Stimulated activated naive B cell treated with anti-CD40 and anti-IgM and Interleukin-4, amounts not matched to agents 10 μg/mL and 1 μg/mL and 100 μg/mL, for 72 hours (primary cell): ENCODE results near the gene EGFL8.

Experiments
- ATAC-seq, 2 donors: fragments of 150-1000 bp; cut with Tn5 transposase; replicated peaks; 2 replicates each; pipeline ENCODE4 v1.10.0; 2021; ENCODE audit warnings: moderate library complexity in 1 of 2
- DNase-seq: peaks from one replicate; pipeline ENCODE4 v3.0.0; 2021
- H3K27ac Mint-ChIP-seq: one replicate; pipeline ENCODE4 v1.8.0; 2022; ENCODE audit warnings: mild to moderate bottlenecking, mixed read lengths
- H3K27me3 Mint-ChIP-seq, 2 donors: one replicate each; pipeline ENCODE4 v1.8.0; 2022; ENCODE audit warnings: mixed read lengths in 2 of 2
- H3K36me3 Mint-ChIP-seq, 2 donors: one replicate each; pipeline ENCODE4 v1.8.0; 2022; ENCODE audit warnings: mixed read lengths in 2 of 2, mild to moderate bottlenecking in 1 of 2
- H3K4me1 Mint-ChIP-seq, 2 donors: one replicate each; pipeline ENCODE4 v1.8.0; 2022; ENCODE audit warnings: mixed read lengths in 2 of 2, mild to moderate bottlenecking in 1 of 2
- H3K4me3 Mint-ChIP-seq, 2 donors: one replicate each; pipeline ENCODE4 v1.8.0; 2022; ENCODE audit warnings: mild to moderate bottlenecking in 2 of 2, mixed read lengths in 2 of 2, moderate library complexity in 1 of 2
- H3K9me3 Mint-ChIP-seq, 2 donors: one replicate each; pipeline ENCODE4 v1.8.0; 2022; ENCODE audit warnings: mixed read lengths in 2 of 2, mild to moderate bottlenecking in 1 of 2

The EGFL8 gene

DNA sequence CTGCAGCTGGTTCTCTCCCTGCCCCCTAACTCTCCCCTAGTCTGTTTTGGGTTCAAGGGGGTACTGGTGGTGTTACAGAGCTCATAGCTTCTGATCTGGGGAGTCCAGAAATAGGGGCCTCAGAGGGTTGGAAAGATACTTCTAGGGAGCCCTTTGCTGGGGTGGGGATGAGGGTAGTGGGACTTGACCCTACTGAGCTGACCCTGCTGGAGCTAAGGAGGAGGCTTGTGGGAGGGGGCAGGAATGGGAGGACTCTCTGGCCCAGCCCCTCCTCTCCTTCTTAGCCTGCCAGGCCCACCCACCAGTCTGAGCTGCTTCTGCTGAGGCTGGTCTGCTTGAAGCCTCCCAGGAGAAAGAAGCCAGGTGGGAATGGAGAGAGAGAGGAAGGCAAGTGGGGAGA is at the start of gene EGFL8:
TSS of gene EGFL8 (plus strand) at position 301 of the 400 bp plus-strand sequence. CDS start 1,571 bp downstream, outside the sequence.
- ATAC-seq (no peak), DNase-seq (no peak)
- Mint-ChIP-seq H3K36me3 (peaks cover 26 to 42% of the 10 kb centered on the region in 2 donors), H3K9me3 (no peaks in the 10 kb centered on the region), H3K27me3 (no peaks in the 10 kb centered on the region), H3K4me1 (peaks cover 8 to 18% of the 10 kb centered on the region in 2 donors), H3K27ac (no peak within 1 kb of the TSS), H3K4me3 (no peak within 1 kb of the TSS)

DNA sequence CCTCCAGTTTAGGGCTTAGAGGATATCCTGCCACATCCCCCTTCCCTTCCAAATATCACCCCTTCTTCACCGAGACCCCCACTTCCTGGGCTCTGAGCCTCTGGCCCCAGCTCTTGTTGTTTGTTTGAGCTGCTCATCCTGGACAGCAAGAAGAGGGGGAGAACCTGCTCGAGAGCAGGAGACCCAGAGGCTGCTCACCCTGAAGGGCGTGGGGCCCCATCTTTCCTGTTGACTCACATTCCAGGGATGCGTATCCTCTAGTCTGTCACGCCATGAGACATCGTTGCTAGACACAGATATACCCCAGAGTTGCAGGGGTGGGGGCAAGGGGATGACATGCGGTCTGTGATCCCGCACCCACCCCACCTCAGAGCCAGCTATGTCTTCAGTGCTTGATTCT is 49.6 kb upstream of the EGFL8 start:
- Mint-ChIP-seq H3K4me1 (peaks cover 22 to 32% of the 10 kb centered on the region in 2 donors), H3K27me3 (peaks cover 0 to under 1% of the 10 kb centered on the region in 2 donors), H3K36me3 (peaks cover 38 to 70% of the 10 kb centered on the region in 2 donors), H3K27ac (no peak overlapping the region), H3K9me3 (no peaks in the 10 kb centered on the region), H3K4me3 (no peak overlapping the region)
- DNase-seq (no peak), ATAC-seq (no peak)

DNA sequence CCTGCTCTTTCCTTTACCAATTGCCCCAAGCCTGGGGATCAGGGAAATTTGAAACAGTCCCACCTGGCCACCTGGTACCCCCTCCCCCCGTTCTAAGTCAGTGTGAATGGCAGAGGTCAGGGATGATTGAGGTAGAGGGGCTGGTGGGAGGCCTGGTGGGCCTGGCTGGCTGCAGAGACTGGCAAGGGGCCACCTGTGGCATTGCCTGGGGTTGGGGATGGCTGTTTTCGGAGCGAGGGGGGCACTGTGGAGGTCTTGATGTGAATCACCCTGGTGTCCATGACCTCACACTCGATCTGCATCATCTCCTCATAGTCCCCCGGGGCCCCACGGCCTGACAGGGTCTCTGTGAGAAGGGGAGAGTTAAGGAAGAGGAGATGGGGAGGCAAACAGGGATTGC is 48.8 kb upstream of the EGFL8 start:
- H3K36me3 Mint-ChIP-seq: peaks cover 43 to 75% of the 10 kb centered on the region in 2 donors
- H3K4me3 Mint-ChIP-seq: no peak overlapping the region
- H3K27me3 Mint-ChIP-seq: no peaks in the 10 kb centered on the region
- H3K27ac Mint-ChIP-seq: peak overlapping the region; percentile 2
- H3K9me3 Mint-ChIP-seq: no peaks in the 10 kb centered on the region
- ATAC-seq: no peak
- peaks cover 20 to 29% of the 10 kb centered on the region in 2 donors for H3K4me1 Mint-ChIP-seq
- no peak for DNase-seq

DNA sequence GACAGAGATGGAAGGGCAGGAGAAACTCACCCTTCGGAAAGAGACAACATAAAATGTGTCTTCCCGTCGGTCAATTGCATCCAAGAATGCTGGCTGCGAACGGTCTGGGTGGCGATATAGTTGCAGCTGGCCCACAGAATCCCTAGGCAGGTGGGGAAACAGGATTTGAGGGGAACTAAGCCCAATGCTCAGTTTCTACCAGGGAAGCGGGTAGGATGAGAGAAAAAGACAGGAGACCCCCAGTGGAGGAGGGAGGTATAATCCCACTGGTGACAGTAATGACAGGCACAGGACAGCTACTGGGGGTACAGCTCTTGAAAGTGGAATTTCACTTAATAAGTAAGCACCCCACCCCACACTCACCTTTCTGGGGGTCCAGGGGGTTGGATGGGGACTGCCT is 47.7 kb upstream of the EGFL8 start:
- H3K27me3 Mint-ChIP-seq: no peaks in the 10 kb centered on the region
- peaks cover 20 to 29% of the 10 kb centered on the region in 2 donors for H3K4me1 Mint-ChIP-seq
- no peak overlapping the region for H3K4me3 Mint-ChIP-seq
- no peak overlapping the region for H3K27ac Mint-ChIP-seq
- H3K9me3 Mint-ChIP-seq: no peaks in the 10 kb centered on the region
- H3K36me3 Mint-ChIP-seq: peaks cover 46 to 75% of the 10 kb centered on the region in 2 donors
- peak; percentile 41 to 52 for ATAC-seq
- no peak for DNase-seq

DNA sequence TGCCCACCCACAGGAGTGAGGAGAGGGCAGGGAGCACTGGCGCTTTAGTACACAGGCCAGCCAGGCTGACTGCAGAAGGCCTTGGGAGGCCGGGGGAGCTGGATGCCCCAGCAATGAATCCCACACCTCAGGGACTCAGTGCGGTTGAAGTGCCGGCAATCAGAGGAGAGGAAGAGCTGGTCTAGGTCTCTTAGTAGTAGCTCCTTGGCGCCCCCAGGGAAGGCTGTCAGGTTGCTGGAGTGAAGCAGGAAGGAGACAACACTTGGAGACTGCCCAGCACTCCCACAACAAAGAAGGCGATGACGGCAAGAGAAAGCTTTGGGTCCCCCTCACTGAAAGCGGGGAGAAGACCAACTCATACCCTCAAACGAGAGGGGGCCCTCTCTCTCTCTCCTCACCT is 46.9 kb upstream of the EGFL8 start:
- Mint-ChIP-seq H3K4me3 (no peak overlapping the region), H3K27me3 (no peaks in the 10 kb centered on the region), H3K36me3 (peaks cover 51 to 74% of the 10 kb centered on the region in 2 donors), H3K27ac (no peak overlapping the region), H3K9me3 (no peaks in the 10 kb centered on the region), H3K4me1 (peaks cover 20 to 29% of the 10 kb centered on the region in 2 donors)
- DNase-seq (no peak), ATAC-seq (no peak)

DNA sequence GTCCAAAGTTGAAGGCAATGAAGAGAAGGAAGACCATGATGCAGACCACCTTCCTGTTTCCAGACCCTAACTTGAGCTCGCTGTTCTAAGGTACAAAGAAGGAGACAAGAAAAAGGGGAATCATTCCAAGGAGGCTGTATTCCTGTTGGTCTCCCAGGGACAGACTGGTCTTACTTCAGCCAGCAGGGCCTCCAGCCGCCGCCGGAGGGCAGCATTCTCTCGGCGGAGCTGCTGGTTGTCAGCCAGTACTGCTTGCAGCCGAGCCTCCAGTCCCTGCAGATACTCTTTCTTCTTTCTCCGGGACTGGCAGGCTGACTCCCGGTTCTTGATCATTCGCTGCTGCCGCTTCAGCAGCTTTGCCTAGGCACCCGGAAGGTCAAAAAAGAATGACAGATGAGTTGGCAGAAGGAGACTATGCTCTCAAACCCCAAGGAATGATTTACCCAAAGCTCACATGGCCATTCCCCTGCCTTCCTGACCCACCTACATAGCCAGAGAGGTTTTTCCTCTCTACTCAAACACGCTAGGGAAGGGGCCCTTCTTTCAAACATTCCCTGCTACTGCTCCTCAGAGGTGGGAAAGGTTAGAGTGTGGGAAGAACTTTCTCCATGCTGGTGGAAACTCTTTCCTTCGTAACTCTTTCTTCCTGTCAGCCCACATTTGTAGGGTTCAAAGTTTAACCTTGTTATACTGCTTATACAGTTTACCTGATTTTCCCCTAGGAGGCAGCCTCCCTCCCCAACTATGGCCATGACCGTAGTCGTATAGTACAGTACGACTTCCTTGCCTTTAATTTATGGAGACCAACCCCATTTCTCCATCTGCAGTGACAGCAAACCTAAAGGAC is 45.4 kb upstream of the EGFL8 start:
- H3K4me3 Mint-ChIP-seq: no peak overlapping the region
- DNase-seq (peak; percentile 51), ATAC-seq (peak; percentile 93 to 95)
- peaks cover 53 to 65% of the 10 kb centered on the region in 2 donors for H3K36me3 Mint-ChIP-seq
- no peaks in the 10 kb centered on the region for H3K9me3 Mint-ChIP-seq
- H3K27ac Mint-ChIP-seq: no peak overlapping the region
- H3K4me1 Mint-ChIP-seq: peaks cover 16 to 27% of the 10 kb centered on the region in 2 donors
- no peaks in the 10 kb centered on the region for H3K27me3 Mint-ChIP-seq

DNA sequence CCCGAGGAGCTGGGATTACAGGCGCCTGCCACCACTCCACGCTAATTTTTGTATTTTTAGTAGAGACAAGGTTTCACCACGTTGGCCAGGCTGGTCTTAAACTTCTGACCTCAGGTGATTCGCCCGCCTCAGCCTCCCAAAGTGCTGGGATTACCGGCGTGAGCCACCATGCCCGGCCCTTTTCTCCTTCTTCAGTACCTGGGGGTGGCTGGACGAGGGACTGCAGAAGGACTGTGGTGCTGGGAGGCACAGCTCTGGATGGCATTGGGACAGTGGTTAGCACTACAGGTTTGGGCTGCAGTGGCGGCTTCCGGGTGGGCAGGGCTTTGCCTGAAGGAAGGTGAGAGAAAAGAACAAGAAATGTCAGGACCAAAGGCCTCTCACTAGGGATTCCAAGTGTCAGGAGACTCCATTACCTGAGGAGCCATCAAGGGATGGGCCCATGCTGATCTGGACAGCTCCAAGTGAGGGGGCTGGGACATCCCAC is 43.8 kb upstream of the EGFL8 start:
- ATAC-seq (no peak), DNase-seq (no peak)
- Mint-ChIP-seq H3K4me3 (no peak overlapping the region), H3K27ac (no peak overlapping the region), H3K27me3 (no peaks in the 10 kb centered on the region), H3K36me3 (peaks cover 51 to 61% of the 10 kb centered on the region in 2 donors), H3K9me3 (no peaks in the 10 kb centered on the region), H3K4me1 (peaks cover 16 to 36% of the 10 kb centered on the region in 2 donors)

DNA sequence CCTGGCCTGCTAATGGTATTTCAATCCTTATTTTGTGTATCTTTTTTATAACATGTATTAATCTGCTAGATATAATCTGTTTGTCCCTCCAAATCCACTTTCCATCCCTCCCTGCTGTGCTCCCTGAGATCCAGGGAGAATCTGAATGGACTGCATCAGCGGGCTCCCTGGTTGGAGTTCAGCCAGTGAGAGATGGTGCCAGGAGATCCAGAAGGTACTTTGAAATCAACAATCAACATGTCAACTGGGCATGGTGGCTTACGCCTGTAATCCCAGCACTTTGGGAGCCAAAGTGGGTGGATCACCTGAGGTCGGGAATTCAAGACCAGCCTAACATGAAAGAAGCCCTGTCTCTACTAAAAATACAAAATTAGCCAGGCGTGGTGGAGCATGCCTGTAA is 40.7 kb upstream of the EGFL8 start:
- H3K4me1 Mint-ChIP-seq: peaks cover 24 to 54% of the 10 kb centered on the region in 2 donors
- ATAC-seq (no peak), DNase-seq (no peak)
- no peaks in the 10 kb centered on the region for H3K27me3 Mint-ChIP-seq
- H3K9me3 Mint-ChIP-seq: no peaks in the 10 kb centered on the region
- no peak overlapping the region for H3K4me3 Mint-ChIP-seq
- no peak overlapping the region for H3K27ac Mint-ChIP-seq
- H3K36me3 Mint-ChIP-seq: peaks cover 54 to 55% of the 10 kb centered on the region in 2 donors

DNA sequence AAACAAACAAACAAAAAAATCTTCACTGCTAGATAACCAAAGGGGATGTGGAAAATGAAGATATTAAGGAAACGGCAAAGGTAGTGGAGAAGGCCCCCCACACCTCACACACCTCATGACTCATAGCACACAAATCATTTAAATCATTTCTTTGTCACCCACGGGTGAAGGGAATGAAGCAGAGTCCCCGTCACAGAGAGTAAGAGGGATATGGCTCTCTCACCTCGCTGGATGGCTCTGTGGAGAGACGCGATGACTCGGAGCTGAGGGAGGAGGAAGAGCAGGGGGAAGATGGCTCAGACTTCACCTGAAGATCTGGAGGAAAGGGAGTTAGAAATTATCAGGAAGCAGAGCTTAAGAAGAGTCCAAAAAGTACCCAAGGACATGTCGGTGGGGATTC is 37.5 kb upstream of the EGFL8 start:
- Mint-ChIP-seq H3K27me3 (no peaks in the 10 kb centered on the region), H3K9me3 (no peaks in the 10 kb centered on the region), H3K4me1 (peaks cover 24 to 63% of the 10 kb centered on the region in 2 donors), H3K27ac (peak overlapping the region; percentile 99), H3K36me3 (peaks cover 28 to 32% of the 10 kb centered on the region in 2 donors), H3K4me3 (peak overlapping the region; percentile 98 to 99)
- no peak for DNase-seq
- ATAC-seq: no peak

DNA sequence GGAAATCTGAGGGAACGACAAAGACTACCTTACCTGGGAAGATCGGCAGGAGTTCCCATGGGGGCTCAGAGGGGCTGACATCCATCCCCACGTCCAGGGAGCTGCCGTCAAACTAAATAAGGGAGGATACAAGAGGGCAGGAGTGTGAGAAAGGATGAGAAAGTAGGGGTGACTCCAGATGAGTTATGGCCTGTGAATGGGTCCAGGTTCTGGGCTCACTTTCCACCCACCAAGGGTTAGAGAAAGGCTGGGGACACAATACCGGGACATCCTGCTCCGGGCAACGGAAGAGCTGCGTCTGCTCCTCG is 37.0 kb upstream of the EGFL8 start:
- Mint-ChIP-seq H3K4me3 (peak overlapping the region; percentile 98 to 99), H3K9me3 (no peaks in the 10 kb centered on the region)
- no peak for DNase-seq

DNA sequence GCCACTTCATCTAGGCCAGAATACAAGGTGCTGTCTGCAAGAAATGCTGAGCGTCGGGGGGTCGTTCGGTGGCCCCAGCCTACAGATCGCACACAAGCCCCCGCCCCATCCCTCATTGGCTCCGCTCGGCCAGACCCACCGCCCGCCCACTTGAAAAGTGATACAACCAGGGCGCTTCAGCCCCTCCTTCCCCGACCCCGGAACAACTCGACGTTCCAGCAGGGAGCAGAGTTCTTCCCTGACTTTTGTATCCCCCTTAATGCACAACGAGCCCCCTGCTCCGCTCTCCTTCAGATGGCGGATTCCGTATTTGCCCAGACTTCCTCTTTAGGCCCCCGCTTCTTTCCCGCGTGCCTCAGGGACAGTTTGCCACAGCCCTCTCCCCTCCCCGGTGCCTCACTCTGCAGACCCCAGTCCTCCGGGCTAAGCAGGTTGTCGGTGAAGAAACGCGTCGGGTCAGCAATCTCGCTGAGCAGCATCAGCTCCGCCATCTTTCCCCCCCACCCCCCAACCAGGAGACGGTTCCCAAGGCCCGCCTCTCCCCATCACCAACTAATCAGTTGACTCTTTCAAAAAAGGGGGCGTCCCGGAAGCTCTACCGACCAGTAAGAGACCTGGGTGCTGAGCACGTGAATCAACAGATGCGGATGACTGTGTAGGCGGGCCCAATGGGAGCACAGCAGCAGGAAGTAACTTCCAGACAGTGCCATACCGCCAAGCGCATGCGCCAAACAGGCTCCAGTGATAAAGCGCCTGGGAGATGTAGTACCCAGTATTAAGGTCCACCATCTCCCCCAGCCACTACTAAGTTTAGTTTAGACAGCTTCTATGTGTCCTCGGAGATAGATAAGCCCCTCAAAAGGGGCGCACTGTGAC is 36.4 kb upstream of the EGFL8 start, which contains the start of gene ATF6B:
TSS of gene ATF6B (minus strand) at position 530 of the 876 bp plus-strand sequence. CDS start at position 491, 39 bp downstream.
- H3K4me3 Mint-ChIP-seq: peak within 1 kb of the TSS; percentile 98 to 99
- H3K36me3 Mint-ChIP-seq: peaks cover 22 to 26% of the 10 kb centered on the region in 2 donors
- peak within 1 kb of the TSS; percentile 99 for H3K27ac Mint-ChIP-seq
- no peaks in the 10 kb centered on the region for H3K9me3 Mint-ChIP-seq
- H3K27me3 Mint-ChIP-seq: no peaks in the 10 kb centered on the region
- peak; percentile 90 to 92 for ATAC-seq
- peak; percentile 96 for DNase-seq
- H3K4me1 Mint-ChIP-seq: peaks cover 24 to 63% of the 10 kb centered on the region in 2 donors

More for the DNA sequence above, 37.0 kb upstream of the EGFL8 start:
- peaks cover 24 to 29% of the 10 kb centered on the region in 2 donors for H3K36me3 Mint-ChIP-seq
- H3K27ac Mint-ChIP-seq: peak overlapping the region; percentile 99
- H3K4me1 Mint-ChIP-seq: peaks cover 24 to 63% of the 10 kb centered on the region in 2 donors
- no peak for ATAC-seq
- no peaks in the 10 kb centered on the region for H3K27me3 Mint-ChIP-seq

DNA sequence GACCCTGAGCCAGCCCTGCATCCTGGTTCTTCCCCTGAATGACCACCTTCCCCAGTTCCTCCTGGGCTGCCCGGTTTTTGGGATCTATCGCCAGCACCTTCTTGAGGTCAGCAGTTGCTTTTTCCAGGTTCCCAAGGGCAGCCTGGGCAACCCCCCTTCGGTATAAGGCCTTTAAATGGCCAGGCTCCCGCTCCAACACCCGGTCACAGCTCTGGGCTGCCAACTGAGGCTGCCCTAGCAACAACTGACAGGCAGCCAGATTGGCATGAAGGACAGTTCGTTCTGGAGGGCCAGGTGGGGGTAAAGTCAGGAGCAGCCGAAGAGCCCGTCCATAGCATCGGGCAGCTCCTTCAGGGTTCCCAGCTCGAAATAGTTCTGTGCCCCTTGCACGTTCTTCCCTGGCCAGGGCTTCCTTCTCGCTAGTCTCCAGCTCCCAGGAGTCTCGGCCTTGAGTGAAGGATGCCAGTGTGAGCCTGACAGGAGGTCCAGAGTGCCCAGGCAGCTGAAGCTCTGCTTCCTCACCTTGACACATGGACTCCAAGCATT is 35.6 kb upstream of the EGFL8 start:
- Mint-ChIP-seq H3K36me3 (peaks cover 22 to 26% of the 10 kb centered on the region in 2 donors), H3K9me3 (no peaks in the 10 kb centered on the region), H3K27me3 (peaks cover under 1 to 5% of the 10 kb centered on the region in 2 donors), H3K4me3 (peak overlapping the region; percentile 98 to 99), H3K4me1 (peaks cover 24 to 58% of the 10 kb centered on the region in 2 donors), H3K27ac (peak overlapping the region; percentile 99)
- DNase-seq (no peak), ATAC-seq (no peak)

DNA sequence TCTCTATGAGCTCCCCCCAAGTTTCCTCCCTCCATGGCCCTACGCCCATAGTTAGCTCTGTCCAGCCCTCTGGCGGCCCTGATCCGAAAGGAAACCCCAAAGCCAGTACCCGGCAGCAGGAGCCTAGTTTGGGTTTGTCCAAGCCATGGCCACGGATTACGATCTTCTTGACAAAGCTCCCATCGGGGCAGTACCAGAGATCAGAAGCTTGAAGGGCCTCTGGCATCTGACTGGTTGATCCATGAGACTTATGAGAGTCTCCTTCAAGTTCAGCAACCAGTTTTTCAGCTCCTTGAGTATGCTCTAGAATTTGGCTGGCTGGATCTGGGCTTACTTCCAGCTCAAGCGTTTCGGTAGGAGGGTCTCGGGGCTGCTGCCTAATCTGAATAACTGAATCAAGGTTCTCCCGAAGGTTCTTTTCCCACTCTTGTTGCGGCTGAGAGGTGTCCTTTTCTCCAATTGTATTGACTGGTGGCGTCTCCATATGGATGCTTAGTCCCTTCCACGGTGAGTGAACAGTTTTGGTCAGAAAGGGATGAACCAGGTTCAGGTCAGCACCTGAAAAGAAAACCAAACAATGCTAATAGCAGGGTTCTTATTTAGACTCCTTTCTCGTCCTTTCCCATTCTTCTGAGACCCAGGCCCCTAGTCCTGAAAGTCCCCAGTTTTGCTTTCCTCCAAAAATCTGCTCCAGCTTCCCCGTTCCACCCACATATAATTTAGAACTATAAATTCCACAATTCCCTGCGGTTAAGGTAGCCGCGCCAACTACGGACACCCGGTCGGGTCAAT is 34.9 kb upstream of the EGFL8 start:
- Mint-ChIP-seq H3K9me3 (no peaks in the 10 kb centered on the region), H3K4me1 (peaks cover 20 to 51% of the 10 kb centered on the region in 2 donors), H3K27me3 (peaks cover 4 to 8% of the 10 kb centered on the region in 2 donors), H3K4me3 (peak overlapping the region; percentile 91 to 99), H3K36me3 (peaks cover 16 to 20% of the 10 kb centered on the region in 2 donors), H3K27ac (peak overlapping the region; percentile 95)
- DNase-seq (no peak), ATAC-seq (no peak)
